ENCODE results near the gene DNHD1.

DNHD1 gene, protein sequence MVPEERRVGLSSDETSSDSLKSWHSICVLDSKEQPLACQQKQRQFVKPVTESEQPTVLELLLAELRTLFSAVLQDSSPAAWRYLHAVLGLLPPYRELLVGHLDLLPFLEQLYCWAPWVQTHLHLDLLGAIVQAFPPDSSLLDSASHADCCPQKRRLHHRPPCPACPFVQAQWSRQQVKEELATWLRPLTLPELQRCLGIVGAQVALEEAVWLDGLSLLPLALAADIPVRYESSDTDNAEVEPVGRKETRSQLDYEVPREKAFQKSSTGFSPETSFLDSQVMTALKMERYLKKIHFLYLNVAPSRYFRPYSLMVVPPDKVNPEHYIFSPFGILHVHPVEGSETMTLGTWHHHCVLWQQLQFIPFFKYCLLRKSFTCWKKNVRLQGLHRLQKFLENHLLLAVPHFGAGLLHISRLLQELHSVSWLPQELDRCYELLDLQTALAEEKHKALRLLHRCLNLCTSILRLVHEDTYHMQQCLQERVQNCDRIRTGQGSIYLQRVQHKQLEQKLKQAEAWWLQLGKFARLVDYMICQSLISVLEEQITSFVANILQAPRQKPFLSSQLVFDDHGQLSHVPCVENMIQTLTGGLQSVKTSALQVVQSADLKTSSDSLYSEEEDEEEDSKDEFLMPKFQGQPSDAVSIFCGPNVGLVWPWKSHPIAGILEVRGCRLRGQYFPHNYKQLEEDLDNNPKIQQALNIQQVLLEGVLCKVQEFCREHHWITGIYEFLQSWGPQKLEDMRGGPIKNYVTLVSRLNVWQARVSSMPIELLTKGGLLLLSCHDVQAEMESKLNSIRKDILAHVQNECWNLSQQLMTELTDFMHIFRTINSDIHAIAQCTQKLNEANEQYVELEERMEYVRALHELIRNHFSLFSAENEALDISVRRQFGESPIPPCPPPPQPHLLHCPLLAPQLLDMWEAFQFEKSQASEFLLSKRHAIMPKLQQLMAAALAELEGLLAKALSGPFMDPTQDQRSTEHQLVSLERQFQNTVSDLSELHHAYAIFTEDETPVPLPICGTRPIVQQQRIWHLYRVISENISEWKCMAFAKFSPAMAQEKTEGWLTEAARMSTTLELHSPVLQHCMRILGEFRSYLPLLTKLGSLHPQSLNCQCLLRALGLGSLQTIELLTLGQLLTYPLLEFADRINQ (N-terminal part only)

DNA sequence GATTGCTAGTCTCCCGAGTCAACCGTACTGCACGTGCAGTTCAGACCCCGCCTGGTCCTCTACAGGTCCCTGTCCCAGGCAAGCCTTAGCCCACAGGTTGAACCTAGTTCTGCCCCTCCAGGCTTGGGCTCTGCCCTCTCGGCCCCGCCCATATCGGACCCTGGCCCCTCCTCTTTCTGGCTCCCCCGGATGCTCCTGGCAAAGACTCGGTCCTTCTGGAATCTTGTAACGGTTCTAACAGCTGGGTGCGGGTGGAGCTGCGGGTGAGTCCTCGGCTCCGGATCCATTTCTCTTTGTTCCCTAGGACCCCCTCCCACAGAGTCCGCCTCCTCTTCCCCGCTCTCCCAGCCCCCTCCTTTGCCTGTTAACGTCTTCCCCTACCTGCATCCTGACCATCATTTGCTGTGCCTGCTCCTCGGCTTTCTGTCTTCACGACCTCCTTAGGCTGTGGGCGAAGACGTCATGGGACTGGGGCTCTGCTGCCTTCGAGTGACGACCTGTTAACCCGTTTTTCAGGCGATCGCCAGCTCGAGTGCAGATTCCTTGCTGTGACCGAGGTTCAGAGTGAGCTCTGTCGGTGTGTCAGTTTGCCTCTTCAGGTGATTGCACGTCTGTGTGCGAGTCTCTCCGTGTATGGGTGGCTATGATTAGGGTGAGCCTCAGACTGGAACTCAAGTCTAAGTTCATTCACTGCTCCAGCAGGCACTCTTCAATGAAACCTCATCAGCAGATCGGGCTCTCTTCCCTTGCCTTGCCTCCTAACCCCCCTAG is at the start of gene DNHD1:
TSS of gene DNHD1 (plus strand) at position 212 of the 771 bp plus-strand sequence. CDS start 936 bp downstream, outside the sequence.
- DNase-seq = no peak

DNA sequence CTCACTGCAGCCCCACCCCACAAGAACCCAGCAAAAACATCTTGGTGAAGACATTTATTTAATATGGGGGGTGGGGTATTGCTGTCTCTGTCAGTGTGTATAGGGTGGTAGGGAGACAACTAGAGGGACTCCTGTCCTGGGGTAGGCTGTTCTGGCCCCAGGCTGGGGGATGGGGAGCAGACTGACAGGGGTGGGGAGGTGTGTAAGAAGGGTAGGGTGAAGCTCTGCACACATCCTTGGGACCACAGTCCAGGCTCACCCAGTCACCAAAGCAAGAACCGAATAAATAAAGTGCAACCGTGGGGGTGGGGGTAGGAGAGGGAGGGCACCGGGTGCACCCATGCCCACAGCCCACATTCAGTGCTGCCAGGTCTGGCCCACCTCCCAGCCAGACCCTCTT is 48.5 kb upstream of the DNHD1 start:
- no peak for DNase-seq

DNA sequence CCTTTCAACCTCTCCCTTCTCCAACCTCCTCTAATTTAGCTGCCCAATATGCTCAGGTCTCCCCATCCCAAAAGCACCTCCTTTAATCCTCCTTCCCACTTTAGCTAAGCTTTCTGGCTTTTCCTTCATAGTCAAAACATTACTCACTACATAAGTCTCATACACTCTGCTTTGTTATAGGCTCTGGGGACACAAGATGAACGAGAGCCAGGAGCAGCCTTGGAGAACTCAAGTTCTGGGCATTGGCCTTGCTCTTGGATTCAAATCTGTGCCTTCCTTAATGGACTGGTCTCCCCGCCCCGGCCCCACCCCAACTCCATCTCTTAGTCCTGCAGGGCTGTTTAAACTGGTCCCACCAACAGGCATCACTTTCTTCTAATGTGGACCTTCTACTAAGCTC is 44.9 kb upstream of the DNHD1 start:
- no peak for DNase-seq

DNA sequence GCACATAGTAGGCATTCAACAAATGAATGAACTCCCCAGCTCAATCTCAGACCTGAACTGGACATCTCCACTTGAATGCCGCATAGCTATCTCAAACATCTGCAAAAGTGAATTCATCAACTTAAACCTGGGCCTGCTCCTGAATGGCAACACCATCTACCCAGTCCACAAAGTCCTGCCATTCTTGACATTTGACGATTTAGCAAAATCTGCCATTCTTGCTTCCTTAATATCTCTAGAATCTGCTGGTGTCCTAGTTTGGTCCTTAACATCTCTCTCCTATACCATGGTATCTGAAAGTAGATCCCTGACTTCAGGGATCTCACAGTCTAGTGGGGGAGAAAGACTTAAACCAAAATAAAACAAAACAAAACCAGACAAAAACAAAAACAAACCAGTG is 43.9 kb upstream of the DNHD1 start:
- no peak for DNase-seq

DNA sequence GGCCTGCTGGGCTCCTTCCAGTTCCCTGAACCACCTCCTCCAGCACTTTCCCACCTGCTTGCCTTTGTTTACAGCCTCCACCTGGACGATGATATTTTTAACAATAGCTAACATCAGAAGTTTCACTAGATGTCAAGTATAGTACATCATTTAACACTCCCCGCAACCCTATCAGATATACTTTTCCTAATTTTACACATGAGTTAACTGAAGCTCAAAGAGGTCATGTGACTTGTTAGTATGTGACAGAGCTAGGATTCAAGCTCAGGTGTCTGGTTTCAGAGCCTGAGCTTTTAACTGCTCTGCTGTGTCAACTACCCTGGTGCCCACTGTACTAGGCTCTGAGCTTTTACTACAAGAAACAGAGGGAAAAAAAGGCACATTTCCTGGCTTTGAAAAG is 42.0 kb upstream of the DNHD1 start:
- no peak for DNase-seq

DNA sequence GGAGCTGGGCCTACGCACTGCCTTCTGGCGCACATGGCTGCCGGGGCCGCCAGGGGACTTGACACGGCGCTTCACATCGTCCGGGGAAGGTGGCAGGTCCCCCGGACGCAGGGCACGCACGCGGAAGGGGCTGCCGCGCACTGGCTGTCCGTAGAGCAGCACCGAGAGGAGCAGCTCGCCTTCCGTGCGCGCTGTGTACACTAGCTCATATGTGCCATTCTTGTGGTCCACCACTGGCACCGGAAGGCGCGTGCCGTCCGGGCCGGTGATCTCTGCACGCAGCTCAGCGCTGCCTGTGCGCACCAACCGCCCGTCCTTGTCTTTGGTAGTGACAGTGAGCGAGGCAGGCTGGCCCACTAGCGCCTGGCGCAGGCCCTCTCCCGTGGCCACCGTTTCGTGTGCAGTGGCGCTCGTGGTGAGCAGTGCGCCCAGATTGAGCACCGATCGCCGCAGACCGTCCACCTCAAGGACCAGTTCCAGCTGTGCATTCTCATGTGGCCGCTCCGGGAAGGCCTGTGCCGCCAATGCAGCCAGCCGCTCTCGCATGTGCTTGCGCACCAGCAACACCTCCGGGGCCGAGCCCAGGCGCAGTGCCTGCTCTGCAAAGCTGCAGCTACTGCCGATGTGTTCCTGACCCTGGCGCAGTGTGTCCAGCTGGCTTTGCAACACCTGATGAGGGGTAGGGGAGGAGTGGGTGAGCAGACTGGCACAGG is 40.6 kb upstream of the DNHD1 start:
- DNase-seq = no peak

DNA sequence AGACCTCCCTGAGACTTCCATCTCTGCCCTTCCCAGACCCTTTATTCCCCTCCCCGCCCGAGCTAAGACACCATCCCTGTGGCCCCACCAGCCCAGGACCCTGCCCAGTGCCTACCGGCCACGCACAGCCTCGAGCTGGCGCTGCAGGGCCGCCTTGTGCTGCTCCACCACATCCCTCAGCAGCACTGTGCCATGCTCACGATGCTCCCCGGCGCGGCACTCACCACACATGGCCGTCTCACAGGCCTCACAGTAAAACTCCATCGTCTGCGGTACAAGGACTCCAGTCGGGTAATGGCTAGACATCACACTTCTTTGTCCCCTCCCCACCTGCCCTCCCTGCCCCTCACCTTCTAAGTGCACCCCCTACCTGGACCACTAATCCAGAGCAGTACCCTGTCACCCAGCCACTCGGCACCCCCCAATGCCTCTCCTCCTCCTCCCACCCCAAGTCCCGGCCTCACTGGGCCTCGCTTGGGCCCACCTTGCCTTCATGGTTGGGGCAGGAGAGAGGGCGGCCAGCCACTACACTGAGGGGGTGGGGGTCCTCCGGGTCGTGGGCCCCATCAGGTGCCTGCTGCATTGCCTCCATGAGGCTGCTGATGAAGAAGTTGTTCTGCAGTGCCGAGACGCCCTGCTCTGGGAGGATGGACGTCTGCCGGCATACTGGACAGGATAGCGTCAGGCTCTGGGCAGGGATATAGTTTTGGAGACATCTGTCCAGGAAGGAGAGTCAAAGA is 39.3 kb upstream of the DNHD1 start:
- DNase-seq = no peak

DNA sequence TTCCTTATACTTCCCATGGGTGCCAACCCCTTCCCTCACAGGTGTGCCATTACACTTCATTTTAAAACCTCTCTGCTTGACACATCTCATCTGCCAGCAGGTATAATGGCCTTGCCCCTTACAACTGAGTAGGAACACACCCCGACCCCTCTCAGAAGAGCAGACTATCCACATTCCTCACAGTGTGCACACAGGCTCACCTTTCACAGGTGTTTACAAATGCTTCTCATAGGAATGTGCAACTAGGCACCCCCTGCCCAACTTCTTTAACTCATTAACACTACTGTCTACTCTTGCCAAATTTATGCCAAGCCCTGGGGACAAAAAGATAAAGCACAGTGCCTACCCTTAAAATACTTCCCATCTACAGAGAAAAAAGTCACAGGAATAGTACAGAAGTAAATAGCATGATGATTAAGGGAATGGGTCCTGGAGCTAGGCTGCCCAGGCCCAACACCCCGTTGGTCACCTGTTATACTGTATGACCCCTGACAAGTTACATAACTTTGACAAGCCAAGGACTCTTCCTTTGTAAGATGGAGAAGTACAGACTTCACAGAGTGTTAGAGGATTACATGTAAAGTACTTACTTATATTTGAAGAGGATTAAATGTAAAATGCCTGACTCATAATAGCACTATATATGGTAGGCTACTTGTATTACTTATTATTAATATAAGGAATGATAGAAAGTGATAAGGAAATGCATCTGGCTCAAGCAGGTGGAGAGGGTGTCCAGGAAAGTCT is 38.6 kb upstream of the DNHD1 start:
- no peak for DNase-seq

DNA sequence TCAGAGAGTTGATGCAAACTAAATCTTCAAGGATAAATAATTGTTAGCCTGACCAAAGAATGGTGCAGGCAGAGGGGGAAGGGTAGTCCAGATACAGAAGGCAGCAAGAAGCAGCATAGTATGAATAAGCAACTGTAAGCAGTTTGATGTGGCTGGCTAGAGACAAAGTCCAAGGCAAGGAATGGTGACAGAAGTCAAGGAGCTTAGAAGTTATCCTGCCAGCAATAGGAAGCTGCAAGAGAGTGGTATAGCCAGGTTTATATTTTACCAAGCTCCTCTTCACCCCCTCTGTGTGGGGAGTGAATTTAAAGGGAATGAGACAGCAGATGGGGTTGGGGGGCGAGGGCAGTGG is 38.0 kb upstream of the DNHD1 start:
- no peak for DNase-seq

DNA sequence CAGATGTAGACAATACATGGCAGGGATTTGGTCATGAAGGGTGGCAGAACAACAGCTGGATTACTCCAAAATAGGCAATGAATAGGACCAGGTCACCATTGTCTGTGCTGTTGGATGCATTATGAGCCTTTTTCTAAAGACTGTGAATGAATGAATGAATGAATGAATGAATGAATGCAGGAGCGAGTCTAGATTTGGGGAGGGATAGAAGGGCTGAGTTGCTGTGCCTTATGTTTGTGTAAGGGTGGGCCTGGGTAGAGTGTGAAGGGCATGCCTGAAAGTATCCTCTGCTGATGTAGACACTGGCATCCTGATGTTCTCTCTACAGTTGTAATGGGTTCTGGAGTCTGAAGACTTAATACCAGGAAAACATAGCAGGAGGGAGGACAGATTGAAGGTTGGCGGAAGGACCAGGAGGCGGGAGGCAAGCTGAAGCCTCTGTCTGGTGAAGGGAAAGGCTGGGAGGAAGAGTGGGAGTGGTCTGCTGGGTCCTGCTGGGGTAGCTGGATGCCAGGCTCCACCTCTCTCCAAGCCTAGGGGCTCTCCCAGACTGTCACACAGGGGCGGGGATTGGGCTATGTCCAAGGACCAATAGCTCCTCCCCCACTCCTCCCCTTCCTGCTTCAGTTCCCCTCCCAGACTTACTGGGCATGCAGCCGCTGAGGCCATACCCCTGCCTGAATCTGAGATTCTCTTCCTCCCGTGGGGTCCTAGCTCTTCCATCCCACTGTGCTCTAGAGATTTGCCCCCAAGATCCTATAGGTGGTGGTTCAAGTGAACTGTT is 28.2 kb upstream of the DNHD1 start:
- no peak for DNase-seq

DNA sequence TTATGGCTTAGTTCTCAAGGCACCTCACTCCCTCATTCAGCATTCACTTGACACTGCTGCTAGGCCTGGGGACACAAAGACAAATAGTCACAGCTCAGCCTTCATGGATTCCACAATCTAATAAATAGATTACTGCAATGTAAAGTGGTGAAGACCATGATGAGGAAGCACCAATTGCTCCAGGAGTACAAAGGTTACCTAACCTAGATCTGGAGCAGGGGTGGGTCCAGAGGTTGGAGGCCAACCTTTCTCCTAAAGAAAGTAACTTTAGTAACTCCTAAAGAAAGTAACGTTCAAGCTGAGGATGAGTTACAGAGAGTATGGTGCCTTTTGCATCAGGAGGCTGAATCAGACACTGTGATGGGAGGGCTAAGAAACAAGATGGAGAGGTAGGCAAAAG is 27.5 kb upstream of the DNHD1 start:
- no peak for DNase-seq

DNA sequence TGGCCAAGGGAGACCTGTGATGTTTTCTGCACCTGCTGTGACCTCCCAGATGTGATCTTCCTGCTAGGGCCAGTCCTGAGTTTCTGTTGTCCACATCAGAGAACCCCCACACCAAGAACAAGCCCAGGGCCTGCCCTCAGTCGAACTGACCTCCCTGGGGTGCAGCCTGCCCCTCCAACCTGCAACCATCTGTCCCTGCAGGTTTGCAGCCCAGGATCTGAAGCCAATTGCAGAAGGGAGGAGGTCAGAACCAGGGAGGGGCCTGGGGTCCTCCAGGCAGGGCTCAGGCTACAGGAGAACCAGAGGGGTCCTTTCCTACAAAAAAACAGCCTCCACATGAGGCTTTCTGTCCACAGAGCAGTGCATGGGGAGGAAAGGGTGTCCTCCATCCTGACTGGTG is 24.1 kb upstream of the DNHD1 start:
- DNase-seq = no peak

DNA sequence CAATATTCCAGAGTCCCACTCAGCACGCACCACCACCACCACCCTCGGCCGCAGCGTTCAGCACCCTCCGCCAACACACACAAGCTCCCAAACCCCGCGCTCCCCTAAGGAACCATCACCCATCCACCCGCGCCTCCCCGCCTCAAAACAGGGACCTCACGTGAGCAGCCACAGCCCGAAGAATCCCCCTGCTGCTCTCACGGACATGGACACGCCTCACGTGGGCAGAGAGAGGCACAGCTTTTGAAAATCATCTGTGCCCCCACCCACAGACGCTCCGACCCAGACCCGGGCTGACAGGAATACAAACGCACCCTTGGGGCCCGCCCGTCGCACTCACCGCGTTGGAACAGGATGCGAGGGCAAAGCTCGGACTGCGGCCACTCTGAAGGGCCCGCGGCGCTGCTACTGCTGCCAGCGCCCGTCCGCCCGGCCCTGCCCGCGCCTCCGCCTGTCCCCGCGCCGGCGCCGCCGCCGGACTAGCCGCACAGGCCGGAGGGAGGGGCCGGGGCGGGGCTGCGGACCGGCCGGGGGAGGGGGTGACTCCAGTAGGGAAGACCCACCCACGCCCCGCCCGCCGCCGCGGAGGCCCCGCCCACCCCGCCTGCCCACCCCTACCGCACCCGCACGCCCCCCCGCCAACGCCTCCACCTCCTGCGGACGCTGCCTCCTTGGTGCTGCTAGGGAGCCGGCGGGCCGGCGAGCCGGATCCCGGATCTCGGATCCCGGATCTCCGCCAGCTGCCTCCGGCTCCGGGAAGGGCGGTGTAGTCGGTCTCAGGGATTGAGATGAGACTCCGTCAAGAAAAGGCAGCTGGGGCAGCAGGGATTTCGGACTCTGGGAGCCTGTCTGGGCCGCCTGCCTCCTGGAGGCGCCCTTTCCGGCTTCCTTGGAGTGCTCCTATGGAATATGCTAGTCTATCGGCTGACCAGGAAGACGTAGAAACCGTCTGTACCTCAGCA is 23.3 kb upstream of the DNHD1 start, which contains the start of gene TRIM3:
TSS of gene TRIM3 (minus strand) at position 491 of the 962 bp plus-strand sequence. CDS start 8,246 bp downstream, outside the sequence.
- DNase-seq = peak; percentile 93

DNA sequence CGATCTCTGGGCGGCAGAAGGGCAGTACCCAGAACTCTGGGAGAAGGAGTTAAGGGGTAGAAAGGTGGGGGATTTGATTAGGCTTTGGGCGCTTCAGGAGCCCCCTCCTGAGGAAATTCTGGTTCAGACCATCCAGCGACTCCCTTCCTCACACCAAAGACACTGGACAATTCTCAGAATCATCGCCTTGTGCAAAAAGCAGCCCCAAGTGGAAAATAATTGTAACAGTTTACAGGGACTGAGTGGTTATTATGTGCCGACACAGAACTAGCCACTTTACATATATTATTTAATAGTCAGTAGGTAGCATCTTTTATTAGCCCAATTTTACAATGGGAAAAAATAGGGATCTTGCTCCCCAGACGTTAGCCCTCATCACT is 22.7 kb upstream of the DNHD1 start:
- DNase-seq = no peak

DNA sequence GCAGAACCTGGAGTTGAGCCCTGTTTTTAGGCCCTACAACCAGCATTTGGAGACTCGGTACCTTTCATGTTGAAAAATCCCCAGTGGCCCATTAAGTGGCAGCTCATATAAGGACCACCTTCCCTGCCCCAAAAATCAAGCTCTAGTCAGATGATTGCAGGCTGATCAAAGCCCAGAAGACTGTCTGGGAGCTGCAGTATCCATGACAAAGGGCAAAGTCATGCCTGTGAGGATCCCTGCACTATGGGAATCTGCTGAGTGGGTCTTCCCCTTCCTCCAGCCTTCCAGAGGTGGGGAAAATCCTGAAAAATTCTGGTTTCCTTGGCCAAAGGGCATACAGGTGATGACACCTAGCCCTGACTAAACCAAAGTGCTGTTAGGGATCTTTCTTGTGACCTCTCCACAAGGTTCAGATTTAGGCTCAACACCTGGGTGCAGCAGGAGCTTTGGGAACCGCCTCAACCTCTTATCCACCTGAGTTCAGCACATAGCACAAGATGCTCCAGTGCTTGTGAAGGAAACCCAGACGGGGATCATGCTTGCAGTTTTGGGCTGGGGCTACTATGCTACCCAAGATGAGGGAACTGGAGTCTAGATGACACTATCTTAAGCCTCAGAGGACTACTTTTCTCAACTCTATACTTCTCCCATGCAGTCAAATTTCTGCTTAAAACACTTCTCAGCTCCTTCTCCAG is 22.1 kb upstream of the DNHD1 start:
- DNase-seq = no peak

DNA sequence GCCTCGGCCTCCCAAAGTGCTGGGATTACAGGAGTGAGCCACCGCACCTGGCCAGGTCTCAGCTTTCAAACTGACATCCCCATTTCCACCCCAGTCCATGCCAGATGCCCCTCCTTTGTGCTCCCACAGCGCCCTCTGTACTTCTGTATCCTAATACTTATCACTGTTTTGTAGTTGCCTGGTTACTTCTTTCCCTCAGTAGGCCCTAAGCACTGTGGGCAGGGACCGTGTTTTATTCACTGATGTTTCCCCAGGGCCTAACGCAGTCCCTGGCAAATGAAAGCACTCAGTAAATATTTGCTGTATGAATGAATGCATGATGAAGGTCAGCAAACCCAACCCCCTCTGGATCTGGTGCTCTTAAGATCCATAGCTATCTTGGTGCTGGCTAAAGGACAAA is 21.1 kb upstream of the DNHD1 start:
- DNase-seq = no peak

DNA sequence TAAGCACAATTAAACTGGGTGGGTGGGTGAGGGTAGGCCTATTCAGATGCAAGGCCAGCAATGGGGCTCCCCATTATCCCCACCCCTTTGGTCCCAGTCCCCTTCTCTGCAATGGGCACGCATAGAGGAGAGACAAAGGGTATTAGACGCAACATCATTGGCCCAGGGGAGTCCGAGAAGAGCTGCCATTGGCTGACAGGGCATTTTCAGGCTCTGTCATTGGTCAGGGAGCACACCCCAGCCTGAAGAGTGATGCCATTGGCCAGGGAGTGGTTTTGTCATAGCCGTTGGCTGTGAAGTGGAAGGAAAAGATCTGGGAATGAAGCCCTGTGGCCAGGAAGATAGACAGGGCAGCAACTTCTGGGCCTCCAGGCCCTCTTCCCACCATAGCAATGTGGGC is 20.5 kb upstream of the DNHD1 start:
- DNase-seq = no peak
